ENCODE results near the gene CLOCK.

- no peak for TF ChIP-seq ZNF274 (IDR thresholded peaks at IDR 0.05; ENCODE audit: low read depth, low read length)
- no peak for TF ChIP-seq YY1 (IDR thresholded peaks at IDR 0.05; ENCODE audit: insufficient read depth, insufficient read length)
- no peak for TF ChIP-seq SUZ12 (IDR thresholded peaks at IDR 0.05; ENCODE audit: extremely low read depth, insufficient read depth, insufficient read length)
Measured at GRCh38 chr4:55435141-55435841, 111.4 kb downstream of the CLOCK start.
